Stimulated activated effector memory CD8-positive, alpha-beta T cell treated with anti-CD3 and anti-CD28 coated beads, Interleukin-12 subunit alpha, Interleukin-12 subunit beta, amount 100 ng/mL, for 72 hours (primary cell): ENCODE data around the gene TMEM121B.

Source experiments
- ATAC-seq: fragments of 150-1000 bp; cut with Tn5 transposase; 2 replicates; pipeline ENCODE4 v1.10.0; 2021
- DNase-seq, 2 donors: peaks; one replicate each; pipeline ENCODE4 v3.0.0; 2021 to 2022; ENCODE audit warnings: low spot score in 2 of 2
- H3K27ac Mint-ChIP-seq: one replicate; pipeline ENCODE4 v1.8.0; 2022; ENCODE audit warnings: mild to moderate bottlenecking, mixed read lengths
- H3K36me3 Mint-ChIP-seq: one replicate; pipeline ENCODE4 v1.8.0; 2022; ENCODE audit warnings: mild to moderate bottlenecking, mixed read lengths
- H3K4me1 Mint-ChIP-seq: one replicate; pipeline ENCODE4 v1.8.0; 2022; ENCODE audit warnings: mixed read lengths
- H3K4me3 Mint-ChIP-seq: one replicate; pipeline ENCODE4 v1.8.0; 2022; ENCODE audit warnings: mild to moderate bottlenecking, mixed read lengths
- H3K9me3 Mint-ChIP-seq: one replicate; pipeline ENCODE4 v1.8.0; 2022; ENCODE audit warnings: mixed read lengths

Gene TMEM121B

GRCh38 chr22:17108256-17109112, 12.7 kb downstream of the TMEM121B start:
- Mint-ChIP-seq H3K36me3 (peaks cover 62% of the 10 kb centered on the region), H3K9me3 (no peaks in the 10 kb centered on the region), H3K27ac (no peak overlapping the region), H3K4me1 (peaks cover 15% of the 10 kb centered on the region), H3K4me3 (no peak overlapping the region)
- DNase-seq (no peak), ATAC-seq (no peak)

- ATAC-seq, result no peak
- DNase-seq, result no peak
- H3K4me3 Mint-ChIP-seq, result no peak overlapping the region
- H3K27ac Mint-ChIP-seq, result no peak overlapping the region
- peaks cover 72% of the 10 kb centered on the region for H3K36me3 Mint-ChIP-seq
- no peaks in the 10 kb centered on the region for H3K9me3 Mint-ChIP-seq
- H3K4me1 Mint-ChIP-seq, result peaks cover 21% of the 10 kb centered on the region
These were observed 13.7 kb downstream of the TMEM121B start for GRCh38 chr22:17107547-17107810.

DNA sequence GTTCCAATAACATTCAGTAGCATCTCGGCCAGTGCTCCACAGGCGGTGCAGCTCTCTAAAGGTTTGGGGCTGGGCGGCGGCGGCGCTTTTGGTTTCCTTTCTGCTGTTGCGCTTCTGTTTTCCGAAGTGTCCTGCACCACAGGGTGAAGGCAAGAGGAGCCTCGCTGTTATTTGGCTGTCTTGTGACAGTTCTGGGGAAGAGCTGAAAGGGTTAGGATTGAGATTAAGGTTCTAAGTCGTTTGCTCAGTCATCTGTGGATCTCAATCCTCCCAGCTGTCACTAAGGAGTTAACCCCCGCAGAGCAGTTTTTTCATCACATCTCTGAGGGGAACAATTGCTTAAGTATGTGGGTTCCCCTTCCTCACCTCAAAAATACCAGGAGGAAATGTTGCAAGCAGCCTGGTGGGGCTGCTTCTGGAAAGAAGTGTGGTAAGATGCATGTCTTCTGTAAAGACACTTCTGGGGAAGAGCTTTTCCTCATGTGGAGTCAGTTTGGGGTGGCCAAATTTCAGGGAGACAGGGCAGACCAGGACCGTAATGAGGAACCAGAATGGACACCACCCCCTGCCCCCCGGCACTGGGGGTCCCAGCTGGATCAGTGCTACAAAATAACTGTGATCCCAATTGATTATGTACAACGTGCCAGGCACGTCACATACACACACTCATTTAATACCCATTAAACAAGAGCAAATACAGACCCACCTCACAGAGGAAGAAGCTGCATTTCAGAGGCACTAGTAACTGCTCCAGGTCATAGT, 14.2 kb downstream of the TMEM121B start:
- no peak for DNase-seq
- Mint-ChIP-seq H3K4me3 (no peak overlapping the region), H3K36me3 (peaks cover 78% of the 10 kb centered on the region), H3K27ac (no peak overlapping the region), H3K4me1 (peaks cover 26% of the 10 kb centered on the region), H3K9me3 (no peaks in the 10 kb centered on the region)
- ATAC-seq, result peak; percentile 19

DNA sequence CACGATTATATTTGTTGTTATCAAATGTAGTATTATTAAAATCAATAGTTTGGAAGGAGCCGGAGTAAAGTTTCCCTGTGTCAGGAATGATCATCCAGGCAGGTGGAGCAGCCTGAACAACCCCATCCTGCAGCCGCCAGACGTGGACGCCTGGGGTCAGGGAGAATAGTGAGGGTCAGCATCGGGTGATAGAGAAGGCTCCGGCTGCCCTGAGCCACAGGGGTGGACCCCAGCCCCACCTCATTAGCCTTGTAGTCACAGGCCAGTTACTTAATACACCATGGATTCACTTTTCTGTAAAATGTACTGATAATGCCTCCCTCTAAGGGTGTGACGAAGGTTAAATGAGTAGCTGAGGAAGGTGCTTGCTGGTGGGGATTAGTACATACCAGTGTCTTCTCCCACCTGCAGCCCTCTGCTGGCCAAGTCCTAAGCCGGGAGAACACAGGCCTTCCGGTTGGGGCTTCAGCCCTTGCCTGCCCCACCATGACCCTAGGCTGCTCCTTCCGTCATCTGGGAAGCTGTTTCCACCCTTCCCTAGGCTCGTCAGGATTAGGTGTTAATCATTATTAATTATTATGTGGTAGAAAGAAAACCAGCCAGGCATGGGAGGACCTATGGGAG, 14.9 kb downstream of the TMEM121B start:
- Mint-ChIP-seq H3K9me3 (no peaks in the 10 kb centered on the region), H3K36me3 (peaks cover 83% of the 10 kb centered on the region), H3K4me1 (peaks cover 30% of the 10 kb centered on the region), H3K27ac (no peak overlapping the region), H3K4me3 (no peak overlapping the region)
- DNase-seq, result no peak
- ATAC-seq, result peak; percentile 48

GRCh38 chr22:17105143-17106129, 15.7 kb downstream of the TMEM121B start:
- ATAC-seq (no peak), DNase-seq (no peak)
- H3K9me3 Mint-ChIP-seq, result no peaks in the 10 kb centered on the region
- H3K4me1 Mint-ChIP-seq, result peaks cover 34% of the 10 kb centered on the region
- no peak overlapping the region for H3K4me3 Mint-ChIP-seq
- peaks cover 84% of the 10 kb centered on the region for H3K36me3 Mint-ChIP-seq
- no peak overlapping the region for H3K27ac Mint-ChIP-seq

GRCh38 chr22:17104336-17104935, 16.7 kb downstream of the TMEM121B start:
- H3K4me1 Mint-ChIP-seq, result peaks cover 34% of the 10 kb centered on the region
- peaks cover 84% of the 10 kb centered on the region for H3K36me3 Mint-ChIP-seq
- ATAC-seq (no peak), DNase-seq (no peak)
- H3K4me3 Mint-ChIP-seq, result no peak overlapping the region
- H3K27ac Mint-ChIP-seq, result no peak overlapping the region
- H3K9me3 Mint-ChIP-seq, result no peaks in the 10 kb centered on the region

GRCh38 chr22:17103351-17103750, 17.8 kb downstream of the TMEM121B start:
- Mint-ChIP-seq H3K36me3 (peaks cover 92% of the 10 kb centered on the region), H3K4me1 (peaks cover 41% of the 10 kb centered on the region), H3K27ac (no peak overlapping the region), H3K4me3 (no peak overlapping the region), H3K9me3 (no peaks in the 10 kb centered on the region)
- ATAC-seq (no peak), DNase-seq (no peak)

DNA sequence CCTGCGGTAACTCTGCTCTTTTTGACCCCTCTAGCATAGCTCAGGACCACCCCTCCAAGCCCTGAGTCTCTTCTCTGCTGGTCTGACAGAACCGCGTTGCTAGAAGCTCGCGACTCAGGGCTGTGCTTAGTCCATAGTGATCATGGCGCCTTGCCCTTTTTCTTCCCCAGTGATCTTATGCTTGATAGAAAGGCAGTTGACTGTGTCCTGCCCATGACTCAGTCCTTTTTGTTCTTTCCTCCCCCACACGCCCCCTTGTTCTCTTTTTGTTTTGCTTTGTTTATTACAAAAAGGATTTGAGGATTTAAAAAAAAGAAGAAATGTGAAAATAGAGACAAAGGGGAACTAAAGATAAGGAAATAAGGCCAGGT, 18.9 kb downstream of the TMEM121B start:
- DNase-seq, result no peak
- Mint-ChIP-seq H3K4me1 (peaks cover 52% of the 10 kb centered on the region), H3K36me3 (peaks cover 90% of the 10 kb centered on the region), H3K4me3 (no peak overlapping the region), H3K27ac (no peak overlapping the region), H3K9me3 (no peaks in the 10 kb centered on the region)
- no peak for ATAC-seq

GRCh38 chr22:17101475-17102296, 19.5 kb downstream of the TMEM121B start:
- Mint-ChIP-seq H3K4me1 (peaks cover 52% of the 10 kb centered on the region), H3K9me3 (no peaks in the 10 kb centered on the region), H3K27ac (no peak overlapping the region), H3K4me3 (no peak overlapping the region), H3K36me3 (peaks cover 84% of the 10 kb centered on the region)
- ATAC-seq (no peak), DNase-seq (no peak)

DNA sequence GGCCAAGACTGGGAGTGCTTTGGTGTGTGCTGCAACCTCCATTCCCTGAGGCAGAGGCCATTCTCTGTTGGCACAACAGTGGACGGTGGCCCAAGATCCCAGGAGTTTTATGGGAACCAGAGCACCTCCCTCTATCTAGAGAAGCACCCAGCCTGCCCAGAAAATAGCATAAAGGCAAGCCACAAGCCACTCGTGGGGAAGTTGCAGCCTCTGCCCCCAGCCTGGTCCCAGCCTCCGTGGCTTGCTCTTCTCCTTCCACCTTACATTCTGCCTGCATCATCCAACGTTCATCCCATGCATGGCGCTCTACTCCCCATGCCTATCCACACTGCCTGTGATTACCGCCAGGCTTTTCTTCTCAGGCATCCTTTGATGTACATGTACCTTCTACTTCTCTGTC, 20.5 kb downstream of the TMEM121B start:
- DNase-seq (no peak), ATAC-seq (no peak)
- no peak overlapping the region for H3K4me3 Mint-ChIP-seq
- peaks cover 76% of the 10 kb centered on the region for H3K36me3 Mint-ChIP-seq
- no peaks in the 10 kb centered on the region for H3K9me3 Mint-ChIP-seq
- peaks cover 50% of the 10 kb centered on the region for H3K4me1 Mint-ChIP-seq
- no peak overlapping the region for H3K27ac Mint-ChIP-seq

GRCh38 chr22:17098379-17098819, 22.8 kb downstream of the TMEM121B start:
- DNase-seq (peak in 1 of 2 donors; percentile 57), ATAC-seq (peak; percentile 73)
- Mint-ChIP-seq H3K4me3 (no peak overlapping the region), H3K4me1 (peaks cover 56% of the 10 kb centered on the region), H3K9me3 (no peaks in the 10 kb centered on the region), H3K36me3 (peaks cover 59% of the 10 kb centered on the region), H3K27ac (no peak overlapping the region)

DNA sequence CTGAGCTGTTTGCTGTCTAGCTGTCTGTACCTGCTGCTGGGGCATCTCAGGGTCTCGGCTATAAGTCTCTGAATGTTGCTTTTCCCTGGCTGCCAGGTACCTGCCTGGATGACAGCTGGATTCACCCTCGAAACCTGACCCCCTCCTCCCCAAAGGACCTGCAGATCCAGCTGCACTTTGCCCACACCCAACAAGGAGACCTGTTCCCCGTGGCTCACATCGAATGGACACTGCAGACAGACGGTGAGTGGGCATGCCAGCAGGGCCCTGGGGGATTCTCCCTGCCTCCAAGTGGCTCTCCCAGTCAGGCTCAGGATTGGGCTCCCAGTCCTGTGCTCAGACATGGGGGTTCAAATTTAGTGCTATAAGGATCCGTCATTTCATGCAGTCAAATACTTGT, 23.5 kb downstream of the TMEM121B start:
- Mint-ChIP-seq H3K27ac (no peak overlapping the region), H3K9me3 (no peaks in the 10 kb centered on the region), H3K4me1 (peaks cover 55% of the 10 kb centered on the region), H3K4me3 (no peak overlapping the region), H3K36me3 (peaks cover 52% of the 10 kb centered on the region)
- DNase-seq, result no peak
- no peak for ATAC-seq

GRCh38 chr22:17097062-17097461, 24.1 kb downstream of the TMEM121B start:
- no peak overlapping the region for H3K27ac Mint-ChIP-seq
- peaks cover 56% of the 10 kb centered on the region for H3K4me1 Mint-ChIP-seq
- H3K9me3 Mint-ChIP-seq, result no peaks in the 10 kb centered on the region
- ATAC-seq, result no peak
- no peak for DNase-seq
- H3K36me3 Mint-ChIP-seq, result peaks cover 46% of the 10 kb centered on the region
- H3K4me3 Mint-ChIP-seq, result no peak overlapping the region

- DNase-seq (no peak), ATAC-seq (no peak)
- Mint-ChIP-seq H3K27ac (no peak overlapping the region), H3K9me3 (no peaks in the 10 kb centered on the region), H3K36me3 (peaks cover 36% of the 10 kb centered on the region), H3K4me3 (no peak overlapping the region), H3K4me1 (peaks cover 54% of the 10 kb centered on the region)
These were observed 25.1 kb downstream of the TMEM121B start for GRCh38 chr22:17096071-17096470.
